Smooth muscle cell (in vitro differentiated cells): ENCODE measurements around the gene NUDT22. TPM values are rescaled to one million over a fixed set of nuclear protein-coding genes. Genes with fewer than 3 reads are reported as not detected.

Experiments used
- DNase-seq: peaks from one replicate; lab custom pipeline; 2025; ENCODE audit not compliant: unreplicated experiment; lab: John Stamatoyannopoulos, UW
- H2AFZ ChIP-seq: fragments of 200-600 bp; sonication (generic); 2 replicates; pipeline ENCODE4 v1.6.0; 2016; ENCODE audit warnings: antibody characterized with exemption, low read depth, mild to moderate bottlenecking
- H3F3A ChIP-seq: fragments of 200-600 bp; sonication (generic); 2 replicates; pipeline ENCODE4 v1.6.0; 2017; ENCODE audit warnings: antibody characterized with exemption, low read depth
- H3K27ac ChIP-seq: fragments of 200-600 bp; sonication (generic); 2 replicates; pipeline ENCODE4 v1.5.1; 2016; ENCODE audit warnings: low read depth, mild to moderate bottlenecking
- H3K27me3 ChIP-seq: fragments of 200-600 bp; sonication (generic); 2 replicates; pipeline ENCODE4 v1.6.1; 2016; ENCODE audit warnings: low read depth, mild to moderate bottlenecking
- H3K36me3 ChIP-seq: fragments of 200-600 bp; sonication (generic); 2 replicates; pipeline ENCODE4 v1.5.1; 2016; ENCODE audit warnings: low read depth
- H3K4me1 ChIP-seq: fragments of 200-600 bp; sonication (generic); 2 replicates; pipeline ENCODE4 v1.5.1; 2016; ENCODE audit warnings: low read depth
- H3K4me2 ChIP-seq: fragments of 200-600 bp; sonication (generic); 2 replicates; pipeline ENCODE4 v1.6.0; 2016; ENCODE audit warnings: mild to moderate bottlenecking
- H3K4me3 ChIP-seq: fragments of 200-600 bp; sonication (generic); 2 replicates; pipeline ENCODE4 v1.5.1; 2016; ENCODE audit warnings: mild to moderate bottlenecking
- H3K79me2 ChIP-seq: fragments of 200-600 bp; sonication (generic); 2 replicates; pipeline ENCODE4 v1.6.0; 2016; ENCODE audit warnings: low read depth, mild to moderate bottlenecking
- H3K9ac ChIP-seq: fragments of 200-600 bp; sonication (generic); 2 replicates; pipeline ENCODE4 v1.6.0; 2016; ENCODE audit warnings: low read depth
- H3K9me3 ChIP-seq: fragments of 200-600 bp; sonication (generic); replicated peaks from 2 replicates; pipeline ENCODE4 v1.5.1; 2016; ENCODE audit warnings: low read depth
- H4K20me1 ChIP-seq: fragments of 200-600 bp; sonication (generic); 2 replicates; pipeline ENCODE4 v1.6.0; 2016; ENCODE audit warnings: low read depth
- CTCF ChIP-seq: fragments of 200-600 bp; sonication (generic); IDR thresholded peaks from 2 replicates; pipeline ENCODE4 v1.5.1; 2017; ENCODE audit warnings: borderline replicate concordance, mild to moderate bottlenecking, antibody characterized with exemption; ENCODE audit not compliant: insufficient read depth, poor library complexity, severe bottlenecking
- WGBS: methylation state at CpG from one replicate; pipeline ENCODE4 v1.1.7; 2016; ENCODE audit warnings: low lambda C conversion rate; 5-methylcytosine and 5-hydroxymethylcytosine counted together
- polyA plus RNA-seq: library from polyadenylated mRNA; unstranded; fragments of >200 nt; fragmentation: Nextera tagmentation; extraction: Ambion mirVana; gene quantifications from 2 replicates; pipeline ENCODE4 v1.2.1, GENCODE V29; 2016
- total RNA-seq: library from RNA; depleted of rRNA; stranded (reverse); fragments of >200 nt; gene quantifications from 2 replicates; pipeline ENCODE4 v1.2.3, GENCODE V29; 2014

The NUDT22 gene
- total and polyA plus RNA-seq, 2 experiments from 2014 or later, result 51.5 to 82.1 TPM

GRCh38 chr11:64275841-64276240, 49.8 kb downstream of the NUDT22 start:
- H3K27me3 ChIP-seq, result no peaks in the 10 kb centered on the region
- H3K79me2 ChIP-seq, result no peaks in the 10 kb centered on the region
- WGBS, result 95% methylated on average over 2 of the region's 2 CpGs
- no peaks in the 10 kb centered on the region for H3K4me1 ChIP-seq
- no peaks in the 10 kb centered on the region for H3K9me3 ChIP-seq
- peaks cover 4% of the 10 kb centered on the region for H3F3A ChIP-seq
- H3K4me2 ChIP-seq, result no peak overlapping the region
- H4K20me1 ChIP-seq, result no peaks in the 10 kb centered on the region
- H3K9ac ChIP-seq, result no peak overlapping the region
- DNase-seq, result no peak
- H2AFZ ChIP-seq, result no peak overlapping the region
- no peak overlapping the region for H3K27ac ChIP-seq
- H3K36me3 ChIP-seq, result no peaks in the 10 kb centered on the region
- TF ChIP-seq CTCF, result no peak
- H3K4me3 ChIP-seq, result no peak overlapping the region

GRCh38 chr11:64276653-64277431, 50.8 kb downstream of the NUDT22 start:
- DNase-seq, result no peak
- no peak overlapping the region for H3K4me3 ChIP-seq
- H2AFZ ChIP-seq, result no peak overlapping the region

GRCh38 chr11:64278576-64279190, 52.6 kb downstream of the NUDT22 start:
- no peak overlapping the region for H3K27ac ChIP-seq
- no peak overlapping the region for H2AFZ ChIP-seq
- no peak for TF ChIP-seq CTCF
- DNase-seq, result no peak
- H3F3A ChIP-seq, result no peaks in the 10 kb centered on the region
- no peak overlapping the region for H3K9ac ChIP-seq
- H3K4me3 ChIP-seq, result no peak overlapping the region
- H4K20me1 ChIP-seq, result no peaks in the 10 kb centered on the region
- H3K79me2 ChIP-seq, result peaks cover 10% of the 10 kb centered on the region
- 98% methylated on average over 8 of the region's 8 CpGs for WGBS
- no peaks in the 10 kb centered on the region for H3K9me3 ChIP-seq
- H3K4me1 ChIP-seq, result peaks cover 2% of the 10 kb centered on the region
- no peaks in the 10 kb centered on the region for H3K27me3 ChIP-seq
- no peak overlapping the region for H3K4me2 ChIP-seq
- H3K36me3 ChIP-seq, result no peaks in the 10 kb centered on the region

More at GRCh38 chr11:64276653-64277431, 50.8 kb downstream of the NUDT22 start:
- no peaks in the 10 kb centered on the region for H3K4me1 ChIP-seq
- TF ChIP-seq CTCF, result no peak
- no peaks in the 10 kb centered on the region for H3K9me3 ChIP-seq
- WGBS, result 89% methylated on average over 17 of the region's 17 CpGs
- no peak overlapping the region for H3K4me2 ChIP-seq
- H3K27ac ChIP-seq, result no peak overlapping the region
- no peak overlapping the region for H3K9ac ChIP-seq
- H3F3A ChIP-seq, result no peaks in the 10 kb centered on the region
- H3K79me2 ChIP-seq, result no peaks in the 10 kb centered on the region
- no peaks in the 10 kb centered on the region for H4K20me1 ChIP-seq
- no peaks in the 10 kb centered on the region for H3K36me3 ChIP-seq
- no peaks in the 10 kb centered on the region for H3K27me3 ChIP-seq

Other genes starting within 250 kb of the NUDT22 start
- 55.2 and 71.5 TPM in 2 replicates for gene OTUB1, start 239.8 kb upstream of the NUDT22 start, total RNA-seq
- gene OTUB1, start 239.8 kb upstream of the NUDT22 start, polyA plus RNA-seq, result 155 and 164 TPM in 2 replicates
- gene FLRT1, start 190.3 kb upstream of the NUDT22 start, total RNA-seq, result 0.76 TPM in 1 of 2 replicates, not detected in the other
- gene FLRT1, start 190.3 kb upstream of the NUDT22 start, polyA plus RNA-seq, result 0.26 and 0.32 TPM in 2 replicates
- 9.2 and 57.9 TPM in 2 replicates for gene MACROD1, start 60.2 kb upstream of the NUDT22 start, total RNA-seq
- 32.6 and 35.2 TPM in 2 replicates for gene MACROD1, start 60.2 kb upstream of the NUDT22 start, polyA plus RNA-seq
- 103 and 114 TPM in 2 replicates for gene STIP1, start 40.1 kb upstream of the NUDT22 start, total RNA-seq
- 117 and 129 TPM in 2 replicates for gene STIP1, start 40.1 kb upstream of the NUDT22 start, polyA plus RNA-seq
- gene FERMT3, start 19.6 kb upstream of the NUDT22 start, total RNA-seq, result 0.18 and 1.2 TPM in 2 replicates
- 2.4 and 3.7 TPM in 2 replicates for gene FERMT3, start 19.6 kb upstream of the NUDT22 start, polyA plus RNA-seq
- gene TRPT1, start 88 bp upstream of the NUDT22 start, total RNA-seq, result 52.6 and 66.1 TPM in 2 replicates
- 65.6 and 78.5 TPM in 2 replicates for gene TRPT1, start 88 bp upstream of the NUDT22 start, polyA plus RNA-seq
- gene DNAJC4, start 4.3 kb downstream of the NUDT22 start, total RNA-seq, result 14.5 and 14.7 TPM in 2 replicates
- gene DNAJC4, start 4.3 kb downstream of the NUDT22 start, polyA plus RNA-seq, result 76.7 and 78.5 TPM in 2 replicates
- gene VEGFB, start 8.3 kb downstream of the NUDT22 start, total RNA-seq, result 20.0 and 27.9 TPM in 2 replicates
- 94.4 and 96.5 TPM in 2 replicates for gene VEGFB, start 8.3 kb downstream of the NUDT22 start, polyA plus RNA-seq
- gene FKBP2, start 14.8 kb downstream of the NUDT22 start, total RNA-seq, result 31.0 and 51.3 TPM in 2 replicates
- gene FKBP2, start 14.8 kb downstream of the NUDT22 start, polyA plus RNA-seq, result 231 and 246 TPM in 2 replicates
- 213 and 242 TPM in 2 replicates for gene PPP1R14B, start 20.7 kb downstream of the NUDT22 start, total RNA-seq
- 530 and 589 TPM in 2 replicates for gene PPP1R14B, start 20.7 kb downstream of the NUDT22 start, polyA plus RNA-seq
- gene PLCB3, start 25.3 kb downstream of the NUDT22 start, total RNA-seq, result 15.0 and 17.1 TPM in 2 replicates
- 14.8 and 15.6 TPM in 2 replicates for gene PLCB3, start 25.3 kb downstream of the NUDT22 start, polyA plus RNA-seq
- gene BAD, start 58.4 kb downstream of the NUDT22 start, total RNA-seq, result 48.7 and 65.8 TPM in 2 replicates
- 117 and 126 TPM in 2 replicates for gene BAD, start 58.4 kb downstream of the NUDT22 start, polyA plus RNA-seq
- gene GPR137, start 59.6 kb downstream of the NUDT22 start, total RNA-seq, result 17.3 and 19.6 TPM in 2 replicates
- gene GPR137, start 59.6 kb downstream of the NUDT22 start, polyA plus RNA-seq, result 63.6 and 69.0 TPM in 2 replicates
- not detected in 2 replicates for gene KCNK4, start 65.0 kb downstream of the NUDT22 start, total RNA-seq
- not detected in 2 replicates for gene KCNK4, start 65.0 kb downstream of the NUDT22 start, polyA plus RNA-seq
- gene CATSPERZ, start 74.1 kb downstream of the NUDT22 start, total RNA-seq, result not detected in 2 replicates
- gene CATSPERZ, start 74.1 kb downstream of the NUDT22 start, polyA plus RNA-seq, result not detected in 2 replicates
- gene ESRRA, start 79.2 kb downstream of the NUDT22 start, total RNA-seq, result 7.7 and 8.0 TPM in 2 replicates
- 16.7 and 29.4 TPM in 2 replicates for gene ESRRA, start 79.2 kb downstream of the NUDT22 start, polyA plus RNA-seq
- gene TRMT112, start 91.3 kb downstream of the NUDT22 start, total RNA-seq, result 218 and 285 TPM in 2 replicates
- 327 and 353 TPM in 2 replicates for gene TRMT112, start 91.3 kb downstream of the NUDT22 start, polyA plus RNA-seq
- 169 and 209 TPM in 2 replicates for gene PRDX5, start 91.8 kb downstream of the NUDT22 start, total RNA-seq
- gene PRDX5, start 91.8 kb downstream of the NUDT22 start, polyA plus RNA-seq, result 461 and 474 TPM in 2 replicates
- 0.22 and 2.2 TPM in 2 replicates for gene CCDC88B, start 113.9 kb downstream of the NUDT22 start, total RNA-seq
- gene CCDC88B, start 113.9 kb downstream of the NUDT22 start, polyA plus RNA-seq, result 2.2 and 3.4 TPM in 2 replicates
- 19.5 and 21.8 TPM in 2 replicates for gene RPS6KA4, start 132.9 kb downstream of the NUDT22 start, total RNA-seq
- gene RPS6KA4, start 132.9 kb downstream of the NUDT22 start, polyA plus RNA-seq, result 40.0 and 42.9 TPM in 2 replicates